H9 (cell line): ENCODE results near the gene STK32C. TPM values are rescaled to one million over a fixed set of nuclear protein-coding genes. Genes with fewer than 3 reads are reported as not detected.

Source experiments
- DNase-seq: peaks from one replicate; pipeline ENCODE4 v3.0.0-alpha.2; 2017
- H2AFZ ChIP-seq: one replicate; pipeline ENCODE4 v1.6.1; 2013; ENCODE audit warnings: mild to moderate bottlenecking, low read length, control low read depth, moderate library complexity
- H2AK5ac ChIP-seq: 2 replicates; pipeline ENCODE4 v1.6.1; 2013; ENCODE audit warnings: low read length, control low read depth, mixed read lengths; ENCODE audit not compliant: insufficient read length
- H2BK120ac ChIP-seq: one replicate; pipeline ENCODE4 v1.6.1; 2013; ENCODE audit warnings: low read depth, mild to moderate bottlenecking, low read length, control low read depth, inconsistent platforms; ENCODE audit not compliant: poor library complexity, severe bottlenecking
- H2BK12ac ChIP-seq: 2 replicates; pipeline ENCODE4 v1.6.1; 2013; ENCODE audit warnings: low read length, control low read depth, mixed read lengths, low read depth; ENCODE audit not compliant: insufficient read length
- H2BK15ac ChIP-seq: 2 replicates; pipeline ENCODE4 v1.6.1; 2013; ENCODE audit warnings: low read depth, low read length, control low read depth
- H2BK20ac ChIP-seq: one replicate; pipeline ENCODE4 v1.6.1; 2013; ENCODE audit warnings: low read depth, mild to moderate bottlenecking, low read length, control low read depth, inconsistent platforms; ENCODE audit not compliant: poor library complexity, severe bottlenecking
- H2BK5ac ChIP-seq: 2 replicates; pipeline ENCODE4 v1.6.1; 2013; ENCODE audit warnings: low read length, control low read depth, mixed read lengths; ENCODE audit not compliant: insufficient read length
- H3K14ac ChIP-seq: 2 replicates; pipeline ENCODE4 v1.6.1; 2013; ENCODE audit warnings: low read length, control low read depth; ENCODE audit not compliant: insufficient read depth
- H3K18ac ChIP-seq: 2 replicates; pipeline ENCODE4 v1.6.1; 2013; ENCODE audit warnings: low read depth, mild to moderate bottlenecking, mixed read lengths, low read length, control low read depth; ENCODE audit not compliant: insufficient read length
- H3K23ac ChIP-seq: 2 replicates; pipeline ENCODE4 v1.6.1; 2013; ENCODE audit warnings: low read length, control low read depth, mixed read lengths, low read depth; ENCODE audit not compliant: insufficient read length
- H3K23me2 ChIP-seq: 2 replicates; pipeline ENCODE4 v1.6.1; 2013; ENCODE audit warnings: low read depth, mild to moderate bottlenecking, mixed read lengths, low read length, control low read depth; ENCODE audit not compliant: insufficient read length, poor library complexity, severe bottlenecking
- H3K27ac ChIP-seq: 2 replicates; pipeline ENCODE4 v1.5.1; 2013; ENCODE audit warnings: low read length, control low read depth, mixed read lengths, low read depth; ENCODE audit not compliant: insufficient read length
- H3K27me3 ChIP-seq: 2 replicates; pipeline ENCODE4 v1.6.1; 2013; ENCODE audit warnings: low read length, control low read depth, inconsistent platforms; ENCODE audit not compliant: insufficient read depth
- H3K4ac ChIP-seq: 2 replicates; pipeline ENCODE4 v1.6.1; 2013; ENCODE audit warnings: low read depth, mild to moderate bottlenecking, control low read depth, inconsistent platforms, low read length, moderate library complexity
- H3K4me1 ChIP-seq: 2 replicates; pipeline ENCODE4 v1.6.1; 2013; ENCODE audit warnings: low read length, control low read depth, inconsistent platforms; ENCODE audit not compliant: insufficient read depth
- H3K4me2 ChIP-seq: 2 replicates; pipeline ENCODE4 v1.6.1; 2013; ENCODE audit warnings: low read length, control low read depth, mixed read lengths; ENCODE audit not compliant: insufficient read length, insufficient read depth
- H3K56ac ChIP-seq: 2 replicates; pipeline ENCODE4 v1.6.1; 2013; ENCODE audit warnings: low read depth, mild to moderate bottlenecking, mixed read lengths, low read length, control low read depth; ENCODE audit not compliant: insufficient read length
- H3K79me1 ChIP-seq: 2 replicates; pipeline ENCODE4 v1.6.1; 2013; ENCODE audit warnings: low read depth, mild to moderate bottlenecking, moderate library complexity, low read length, control low read depth, inconsistent platforms; ENCODE audit not compliant: insufficient read depth, poor library complexity, severe bottlenecking
- H3K79me2 ChIP-seq: 2 replicates; pipeline ENCODE4 v1.6.1; 2013; ENCODE audit warnings: low read length, control low read depth, inconsistent platforms; ENCODE audit not compliant: insufficient read depth
- H3K9ac ChIP-seq: 2 replicates; pipeline ENCODE4 v1.6.1; 2013; ENCODE audit warnings: low read length, control low read depth, mixed read lengths; ENCODE audit not compliant: insufficient read length; ENCODE audit errors: extremely low read depth
- H3K9me3 ChIP-seq: one replicate; pipeline ENCODE4 v1.6.1; 2013; ENCODE audit warnings: low read depth, low read length, inconsistent platforms; ENCODE audit not compliant: control insufficient read depth
- H3T11ph ChIP-seq: one replicate; pipeline ENCODE4 v1.6.1; 2013; ENCODE audit warnings: mild to moderate bottlenecking, low read length, control low read depth, inconsistent platforms
- H4K20me1 ChIP-seq: one replicate; pipeline ENCODE4 v1.6.1; 2013; ENCODE audit not compliant: control insufficient read depth, insufficient read length, insufficient read depth
- H4K5ac ChIP-seq: 2 replicates; pipeline ENCODE4 v1.6.1; 2013; ENCODE audit warnings: low read depth, mild to moderate bottlenecking, mixed read lengths, low read length, control low read depth; ENCODE audit not compliant: insufficient read length
- H4K8ac ChIP-seq: replicated peaks from 2 replicates; pipeline ENCODE4 v1.6.1; 2013; ENCODE audit warnings: low read length, control low read depth, mixed read lengths, low read depth; ENCODE audit not compliant: insufficient read length
- H4K91ac ChIP-seq: 2 replicates; pipeline ENCODE4 v1.6.1; 2013; ENCODE audit warnings: low read depth, mild to moderate bottlenecking, moderate library complexity, mixed read lengths, low read length, control low read depth; ENCODE audit not compliant: insufficient read length
- H3K27ac Mint-ChIP-seq, 3 experiments: 2 replicates in 2 of 3; 3 replicates in 1 of 3; pipeline ENCODE4 v1.8.0; 2020 to 2021; ENCODE audit warnings: mixed read lengths in 3 of 3, mild to moderate bottlenecking in 1 of 3, moderate library complexity in 1 of 3
- H3K27me3 Mint-ChIP-seq: 2 replicates; pipeline ENCODE4 v1.8.0; 2021; ENCODE audit warnings: low read depth, mild to moderate bottlenecking, moderate library complexity, mixed read lengths
- H3K36me3 Mint-ChIP-seq, 3 experiments: 2 replicates in 2 of 3; 3 replicates in 1 of 3; pipeline ENCODE4 v1.8.0; 2020 to 2021; ENCODE audit warnings: low read depth in 3 of 3, mixed read lengths in 3 of 3; ENCODE audit not compliant: insufficient read depth in 1 of 3
- H3K4me1 Mint-ChIP-seq, 2 experiments: 2 replicates each; pipeline ENCODE4 v1.8.0; 2020; ENCODE audit warnings: mixed read lengths in 2 of 2
- H3K4me3 Mint-ChIP-seq, 2 experiments: 2 replicates in 1 of 2; 3 replicates in 1 of 2; pipeline ENCODE4 v1.8.0; 2020 to 2021; ENCODE audit warnings: mild to moderate bottlenecking in 2 of 2, mixed read lengths in 2 of 2, moderate library complexity in 1 of 2
- H3K9me3 Mint-ChIP-seq, 2 experiments: 2 replicates in 1 of 2; 3 replicates in 1 of 2; pipeline ENCODE4 v1.8.0; 2020; ENCODE audit warnings: mild to moderate bottlenecking in 2 of 2, mixed read lengths in 2 of 2, moderate library complexity in 1 of 2
- WGBS: extraction: QIAGEN DNeasy Blood & Tissue Kit; methylation state at CpG from one replicate; pipeline ENCODE4 v1.1.7; 2013; ENCODE audit warnings: missing lambda C conversion rate, low lambda C conversion rate, mixed read lengths; ENCODE audit not compliant: insufficient read length; ENCODE audit errors: extremely low coverage; 5-methylcytosine and 5-hydroxymethylcytosine counted together
- total RNA-seq: library from RNA; stranded (reverse); gene quantifications from 2 replicates; pipeline ENCODE4 v1.2.1, GENCODE V29; 2021
- TF ChIP-seq, protein P1 (sequence below): fragments of 200-600 bp; sonication (generic); conservative IDR thresholded peaks from 3 replicates; pipeline ENCODE4 v1.8.0; 2021; ENCODE audit warnings: antibody characterized with exemption, mild to moderate bottlenecking

The STK32C gene
- total RNA-seq, 1 experiment from 2014 or later: 11.3 TPM

DNA sequence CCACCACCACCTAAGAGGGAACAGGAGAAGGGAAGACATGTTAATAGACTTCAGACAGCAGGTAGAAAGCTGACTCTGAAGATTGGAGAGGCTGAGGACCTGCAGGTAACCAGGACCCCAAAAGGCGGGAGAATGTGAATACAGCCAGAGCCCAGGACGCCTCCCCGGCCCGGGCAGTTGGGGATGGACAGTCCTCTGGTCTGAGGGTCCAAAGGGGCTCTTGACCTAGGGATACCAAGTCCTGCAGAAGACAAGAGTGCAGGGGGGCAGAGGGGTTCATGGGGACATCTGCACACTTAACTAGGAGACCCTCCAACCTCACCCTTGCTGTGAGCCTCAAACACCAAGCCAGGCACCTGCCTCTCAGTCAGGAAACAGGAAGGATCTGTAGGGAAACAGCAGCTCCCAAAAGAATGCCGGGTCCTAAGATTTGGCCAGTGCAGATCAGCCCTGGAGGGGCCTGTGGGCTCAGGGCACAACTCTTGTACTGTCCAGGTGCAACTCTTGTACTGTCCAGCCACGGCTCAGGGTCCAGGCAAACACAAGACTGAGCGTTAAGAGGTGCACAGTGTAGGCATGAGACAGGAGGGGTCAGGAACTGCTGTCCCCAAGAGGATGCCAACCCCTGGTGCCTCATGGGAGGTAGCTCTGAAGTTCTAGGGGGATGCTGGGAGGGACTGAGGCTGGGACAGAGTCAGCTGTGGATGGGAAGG lies 2.3 kb upstream of the STK32C start:
- H3K9ac ChIP-seq: no peak overlapping the region
- H3K27me3 Mint-ChIP-seq: peaks cover 71% of the 10 kb centered on the region
- no peak overlapping the region for H2BK15ac ChIP-seq
- peaks cover 11 to 17% (median 13%) of the 10 kb centered on the region in 3 experiments for H3K36me3 Mint-ChIP-seq
- peaks cover 10 to 13% of the 10 kb centered on the region in 2 experiments for H3K4me1 Mint-ChIP-seq
- H3K27ac Mint-ChIP-seq: no peak overlapping the region
- TF ChIP-seq, protein P1, sequence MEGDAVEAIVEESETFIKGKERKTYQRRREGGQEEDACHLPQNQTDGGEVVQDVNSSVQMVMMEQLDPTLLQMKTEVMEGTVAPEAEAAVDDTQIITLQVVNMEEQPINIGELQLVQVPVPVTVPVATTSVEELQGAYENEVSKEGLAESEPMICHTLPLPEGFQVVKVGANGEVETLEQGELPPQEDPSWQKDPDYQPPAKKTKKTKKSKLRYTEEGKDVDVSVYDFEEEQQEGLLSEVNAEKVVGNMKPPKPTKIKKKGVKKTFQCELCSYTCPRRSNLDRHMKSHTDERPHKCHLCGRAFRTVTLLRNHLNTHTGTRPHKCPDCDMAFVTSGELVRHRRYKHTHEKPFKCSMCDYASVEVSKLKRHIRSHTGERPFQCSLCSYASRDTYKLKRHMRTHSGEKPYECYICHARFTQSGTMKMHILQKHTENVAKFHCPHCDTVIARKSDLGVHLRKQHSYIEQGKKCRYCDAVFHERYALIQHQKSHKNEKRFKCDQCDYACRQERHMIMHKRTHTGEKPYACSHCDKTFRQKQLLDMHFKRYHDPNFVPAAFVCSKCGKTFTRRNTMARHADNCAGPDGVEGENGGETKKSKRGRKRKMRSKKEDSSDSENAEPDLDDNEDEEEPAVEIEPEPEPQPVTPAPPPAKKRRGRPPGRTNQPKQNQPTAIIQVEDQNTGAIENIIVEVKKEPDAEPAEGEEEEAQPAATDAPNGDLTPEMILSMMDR: no peak
- no peak overlapping the region for H3T11ph ChIP-seq
- H3K27ac ChIP-seq: no peak overlapping the region
- no peak overlapping the region for H2BK12ac ChIP-seq
- no peak for DNase-seq
- H3K23me2 ChIP-seq: peaks cover 11% of the 10 kb centered on the region
- no peak overlapping the region for H3K14ac ChIP-seq
- H3K27me3 ChIP-seq: peaks cover 16% of the 10 kb centered on the region; the same call in 1 of the 2 replicates
- peak overlapping the region in 1 of 2 experiments; percentile 46; a peak in 2 of 5 replicates for H3K4me3 Mint-ChIP-seq
- no peaks in the 10 kb centered on the region for H3K4me1 ChIP-seq
- H3K79me2 ChIP-seq: peaks cover 2% of the 10 kb centered on the region; the same call in 1 of the 2 replicates
- H3K9me3 ChIP-seq: peaks cover 8% of the 10 kb centered on the region
- H2BK120ac ChIP-seq: no peak overlapping the region
- no peak overlapping the region for H2BK20ac ChIP-seq
- peaks cover 18 to 22% of the 10 kb centered on the region in 2 experiments for H3K9me3 Mint-ChIP-seq
- WGBS: no CpG with 5 or more reads among the region's 7 CpGs
- H2AK5ac ChIP-seq: no peak overlapping the region
- H3K79me1 ChIP-seq: no peaks in the 10 kb centered on the region
- H4K91ac ChIP-seq: no peak overlapping the region
- H3K4ac ChIP-seq: no peak overlapping the region
- H2AFZ ChIP-seq: no peak overlapping the region
- no peak overlapping the region for H4K5ac ChIP-seq
- H3K23ac ChIP-seq: no peak overlapping the region
- H3K56ac ChIP-seq: no peak overlapping the region
- peaks cover 4% of the 10 kb centered on the region for H4K20me1 ChIP-seq
- H3K18ac ChIP-seq: no peak overlapping the region
- no peak overlapping the region for H4K8ac ChIP-seq
- H2BK5ac ChIP-seq: no peak overlapping the region
- no peak overlapping the region for H3K4me2 ChIP-seq
